ENCODE results near the gene AP3B1. TPM values are rescaled to one million over a fixed set of nuclear protein-coding genes. Genes with fewer than 3 reads are reported as not detected.
A peak's percentile ranks its signal among the peaks of the same experiment; 100 is the strongest.

The AP3B1 gene
- total RNA-seq, 1 experiment from 2014 or later, result 30.3 TPM

DNA sequence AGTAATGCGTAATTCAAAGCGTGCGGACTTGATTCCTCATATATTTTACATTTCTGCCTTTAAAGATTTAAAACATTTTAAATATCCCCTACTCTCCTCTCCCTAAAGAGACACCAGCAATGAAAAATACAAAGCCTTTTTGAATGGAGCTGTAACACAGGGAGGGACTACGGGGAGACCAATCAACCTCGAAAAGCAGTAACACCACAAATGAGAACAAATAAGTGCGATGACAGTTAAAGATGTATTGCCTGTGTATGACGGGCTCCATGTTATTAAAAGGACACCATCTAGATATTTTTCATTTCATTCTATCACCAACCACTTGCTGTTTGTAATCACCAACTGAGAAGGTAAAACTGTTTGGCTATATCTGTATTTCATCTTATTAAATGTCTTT, 288.0 kb downstream of the AP3B1 start:
- no peak for DNase-seq (ENCODE audit: low read depth)

GRCh38 chr5:78005021-78005785, 289.3 kb downstream of the AP3B1 start:
- peak; percentile 59 for DNase-seq (ENCODE audit: low read depth)

- no peak for DNase-seq (ENCODE audit: low read depth)
These were observed 289.9 kb downstream of the AP3B1 start for GRCh38 chr5:78004559-78004958.

- DNase-seq (ENCODE audit: low read depth), result no peak
These were observed 290.6 kb downstream of the AP3B1 start for GRCh38 chr5:78003919-78004318.

DNA sequence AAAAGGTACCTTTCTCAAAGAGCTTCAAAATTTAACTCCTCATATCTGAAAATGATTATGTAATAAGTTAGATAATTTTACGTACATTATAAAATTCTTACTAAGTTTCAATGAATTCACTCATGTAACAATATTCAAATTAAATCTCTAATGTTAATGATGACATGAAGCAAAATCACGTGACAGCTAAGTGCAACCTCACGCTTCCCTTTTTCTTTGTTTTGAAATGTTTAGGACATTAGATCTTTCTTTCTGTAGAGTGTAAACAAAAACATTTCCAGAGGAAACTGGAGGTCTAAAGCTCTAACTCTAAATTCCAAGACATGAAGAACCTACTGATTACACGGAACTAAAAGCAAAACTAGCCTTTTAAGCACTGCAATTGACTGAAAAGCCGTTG, 291.0 kb downstream of the AP3B1 start:
- no peak for DNase-seq (ENCODE audit: low read depth)

DNA sequence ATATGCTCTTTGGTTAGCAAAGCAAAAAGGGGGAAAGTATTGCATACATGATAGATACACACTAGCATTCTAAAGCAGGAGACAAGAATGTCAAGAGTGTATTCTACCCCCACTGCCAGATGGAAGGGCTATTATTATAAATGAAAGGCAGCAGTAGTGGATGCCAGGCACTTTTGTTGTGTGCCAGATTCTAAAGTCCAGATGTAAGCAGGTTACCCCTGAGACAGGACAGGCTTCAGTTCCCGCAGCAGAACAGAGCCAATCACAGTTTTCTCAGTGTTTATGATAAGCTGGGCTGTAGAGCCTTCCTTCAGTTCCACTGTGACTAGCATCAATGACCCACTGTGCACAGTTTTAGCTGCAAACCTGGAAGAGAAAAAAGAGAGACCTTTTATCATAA, 291.8 kb downstream of the AP3B1 start:
- DNase-seq (ENCODE audit: low read depth), result no peak

DNA sequence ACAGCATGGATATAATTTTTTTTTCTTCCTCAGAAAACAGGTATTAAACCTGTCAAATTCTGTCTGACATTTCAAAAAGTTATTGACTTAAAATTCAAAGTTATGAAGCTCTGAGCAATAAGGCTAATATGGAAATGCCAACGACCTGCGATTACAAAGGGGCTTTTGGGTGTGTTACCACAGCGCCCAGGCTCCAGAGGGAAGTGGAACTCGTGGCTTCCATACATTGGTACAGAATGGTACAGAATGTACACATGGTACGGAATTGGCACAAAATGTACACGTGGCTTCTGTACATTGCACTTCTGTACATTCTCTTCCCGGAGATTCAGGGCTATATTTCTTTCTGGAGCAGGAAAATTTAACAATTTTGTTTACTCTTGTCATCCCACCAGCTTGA, 293.3 kb downstream of the AP3B1 start:
- no peak for DNase-seq (ENCODE audit: low read depth)

- no peak for DNase-seq (ENCODE audit: low read depth)
These were observed 294.3 kb downstream of the AP3B1 start for GRCh38 chr5:78000191-78000590.

DNA sequence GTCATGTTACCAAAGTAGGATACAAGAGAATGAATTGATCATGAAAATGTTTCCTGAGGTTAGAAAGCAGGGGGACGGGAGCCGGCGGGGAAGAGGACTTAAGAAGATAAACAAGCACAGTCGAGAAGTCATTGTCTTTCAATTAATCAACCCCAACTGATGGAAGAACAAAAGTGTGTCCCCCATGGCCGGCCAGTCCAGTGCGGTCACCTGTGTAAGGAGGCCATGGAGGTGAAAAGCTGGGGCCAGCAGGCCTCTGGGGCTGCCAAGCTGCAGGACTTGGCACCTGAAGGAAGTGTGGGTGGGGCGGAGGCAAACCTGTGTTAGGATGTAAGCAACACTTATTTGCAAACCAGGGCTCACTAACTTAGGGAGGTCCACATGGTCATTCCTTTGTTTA, 295.1 kb downstream of the AP3B1 start:
- no peak for DNase-seq (ENCODE audit: low read depth)

- DNase-seq (ENCODE audit: low read depth), result no peak
These were observed 297.6 kb downstream of the AP3B1 start for GRCh38 chr5:77996943-77997342.

GRCh38 chr5:77995793-77996409, 298.6 kb downstream of the AP3B1 start:
- no peak for DNase-seq (ENCODE audit: low read depth)

DNA sequence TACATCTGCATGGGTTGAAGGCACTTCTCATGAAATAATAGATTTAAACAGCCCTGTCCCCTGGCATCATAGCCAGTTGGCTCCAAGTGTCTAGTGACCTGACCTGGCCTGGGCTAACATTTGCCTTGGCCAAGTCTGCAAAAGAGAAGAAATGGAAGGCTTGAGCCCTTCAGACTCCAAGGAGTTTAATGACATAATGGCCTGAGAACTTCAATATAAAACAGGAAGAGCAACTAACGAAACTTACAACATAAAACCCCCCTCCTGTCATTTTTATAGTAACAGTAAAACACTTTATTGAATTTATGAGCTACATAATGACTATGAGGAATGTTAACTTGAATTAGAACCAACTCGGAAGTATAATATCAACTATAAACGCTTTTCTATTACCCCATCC, 299.6 kb downstream of the AP3B1 start:
- DNase-seq (ENCODE audit: low read depth), result no peak

- no peak for DNase-seq (ENCODE audit: low read depth)
These were observed 300.6 kb downstream of the AP3B1 start for GRCh38 chr5:77993855-77994318.

GRCh38 chr5:77993141-77993854, 301.2 kb downstream of the AP3B1 start:
- no peak for DNase-seq (ENCODE audit: low read depth)

GRCh38 chr5:77991084-77991483, 303.4 kb downstream of the AP3B1 start:
- DNase-seq (ENCODE audit: low read depth), result no peak

- peak; percentile 8 for DNase-seq (ENCODE audit: low read depth)
These were observed 304.5 kb downstream of the AP3B1 start for GRCh38 chr5:77990020-77990419.

GRCh38 chr5:77987988-77988387, 306.5 kb downstream of the AP3B1 start:
- no peak for DNase-seq (ENCODE audit: low read depth)

- DNase-seq (ENCODE audit: low read depth), result no peak
These were observed 307.2 kb downstream of the AP3B1 start for GRCh38 chr5:77987331-77987730.

DNA sequence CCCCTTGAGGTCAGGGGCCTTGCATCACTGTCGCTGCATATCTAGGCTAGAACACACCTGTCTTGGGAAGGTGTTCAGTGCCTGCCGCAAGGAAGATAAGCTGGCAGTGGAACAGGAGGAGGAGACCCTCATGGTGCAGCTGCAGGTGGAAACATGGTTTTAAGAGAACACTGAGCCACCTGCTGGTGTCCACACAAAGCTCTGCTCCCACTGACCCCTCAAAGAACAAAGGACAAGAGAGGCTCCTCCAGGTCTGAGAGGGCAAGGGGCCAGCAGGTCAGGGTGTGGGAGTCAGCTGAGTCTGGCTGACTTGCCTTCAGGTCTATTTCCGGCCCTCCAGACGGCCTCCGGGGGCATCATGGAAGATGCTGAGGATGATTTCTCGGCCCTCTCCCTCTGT, 308.2 kb downstream of the AP3B1 start:
- no peak for DNase-seq (ENCODE audit: low read depth)

GRCh38 chr5:77985247-77985646, 309.3 kb downstream of the AP3B1 start:
- DNase-seq (ENCODE audit: low read depth), result no peak

DNA sequence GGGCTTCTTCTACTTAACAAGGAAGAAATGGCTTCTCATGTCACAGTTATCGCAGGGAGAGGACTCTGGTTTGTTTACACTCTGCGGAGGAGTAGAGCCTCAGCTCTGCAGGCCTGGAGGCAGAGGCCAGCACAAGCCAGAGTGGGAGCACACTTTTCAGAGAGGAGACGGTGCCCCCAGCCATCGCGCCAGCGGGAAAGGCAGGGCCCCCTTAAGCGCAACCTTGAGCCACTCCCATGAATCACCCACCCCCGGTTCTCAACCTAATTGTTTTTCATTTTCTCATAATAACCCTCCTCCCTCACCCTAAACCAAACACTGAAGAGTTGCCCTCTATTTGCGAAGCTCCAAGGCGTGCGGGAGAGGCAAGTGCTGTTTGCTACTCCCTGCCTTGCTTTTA, 309.9 kb downstream of the AP3B1 start:
- DNase-seq (ENCODE audit: low read depth), result no peak

DNA sequence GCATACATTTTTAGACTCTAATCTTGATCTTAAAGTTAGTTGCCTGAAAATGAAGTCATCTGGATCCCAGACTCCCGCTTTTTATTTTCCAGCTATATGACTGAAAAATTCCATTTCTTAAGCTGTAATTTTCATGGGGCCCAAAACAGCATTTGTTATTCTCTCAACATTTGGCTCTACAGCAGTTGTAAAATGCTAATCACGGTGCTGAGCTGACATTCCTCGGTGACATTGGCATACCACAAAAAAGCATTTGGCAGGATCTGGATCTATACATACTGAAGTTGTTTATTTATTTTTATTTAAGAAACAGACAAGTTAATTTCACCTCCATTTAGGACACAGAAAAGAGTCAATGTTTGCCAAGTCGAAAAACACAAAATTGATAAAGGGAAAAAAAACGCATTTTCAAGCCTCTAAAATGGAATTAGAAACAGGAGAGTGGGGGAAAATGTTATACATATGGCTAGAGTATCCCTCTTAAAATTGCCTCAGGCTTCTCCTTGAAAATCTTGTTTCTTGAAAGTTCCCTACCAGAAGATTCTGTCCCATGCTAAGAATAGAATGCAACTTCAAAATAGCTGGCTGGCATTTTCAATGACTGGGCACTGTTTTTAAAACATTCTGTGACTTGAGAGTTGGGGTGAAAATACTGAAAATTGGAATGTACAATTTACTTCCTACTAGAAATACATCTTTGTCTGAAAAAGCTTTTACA, 310.9 kb downstream of the AP3B1 start:
- no peak for DNase-seq (ENCODE audit: low read depth)
